HG03565 (cell line): Measurements from ENCODE around the gene CDK14.

Experiments
- ATAC-seq: cut with Tn5 transposase; IDR thresholded peaks from one replicate; pipeline ENCODE4 v1.9.1; 2021; ENCODE audit warnings: mild to moderate bottlenecking, moderate library complexity; ENCODE audit not compliant: unreplicated experiment

The CDK14 gene

DNA sequence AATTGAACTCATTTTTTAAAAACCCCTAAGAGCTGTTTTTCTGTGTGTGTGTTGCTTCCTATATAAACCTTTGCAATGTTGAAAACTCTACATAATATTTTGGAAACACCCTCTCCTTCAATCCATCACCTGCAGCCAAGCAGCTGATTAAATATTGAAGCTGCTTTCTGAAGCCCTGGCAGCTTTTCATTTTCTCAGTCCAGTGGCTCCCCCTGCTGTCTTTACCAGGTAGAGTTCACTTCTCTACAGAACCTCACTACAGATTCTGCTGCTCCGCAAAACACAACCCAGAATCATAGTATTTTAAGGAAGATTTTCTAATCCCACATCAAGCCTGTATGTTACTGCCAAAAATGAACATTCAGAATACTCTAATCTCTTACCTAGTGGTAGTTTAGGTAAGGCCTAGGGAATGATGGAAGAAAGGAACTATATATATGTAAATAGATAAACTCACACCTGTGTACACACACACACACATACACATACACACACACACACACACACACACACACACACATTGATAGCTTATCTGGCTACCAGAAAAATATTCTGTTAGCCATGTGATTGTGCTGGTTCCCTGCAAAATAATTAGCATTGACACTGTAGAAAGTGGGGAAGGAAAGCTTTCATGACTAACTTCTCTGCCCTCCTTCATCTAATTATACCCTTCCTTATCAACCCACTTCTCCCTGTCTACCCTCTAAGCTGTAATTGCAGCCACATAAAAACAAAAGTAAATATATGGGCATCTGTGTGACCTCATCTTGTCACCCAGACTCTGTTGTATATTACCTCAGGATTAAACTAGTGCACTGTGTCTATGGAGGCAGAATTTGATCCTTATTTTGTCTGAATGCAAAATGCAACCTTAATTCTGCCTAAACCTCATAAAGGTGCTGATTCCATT is 438.6 kb downstream of the CDK14 start:
- ATAC-seq: no peak

DNA sequence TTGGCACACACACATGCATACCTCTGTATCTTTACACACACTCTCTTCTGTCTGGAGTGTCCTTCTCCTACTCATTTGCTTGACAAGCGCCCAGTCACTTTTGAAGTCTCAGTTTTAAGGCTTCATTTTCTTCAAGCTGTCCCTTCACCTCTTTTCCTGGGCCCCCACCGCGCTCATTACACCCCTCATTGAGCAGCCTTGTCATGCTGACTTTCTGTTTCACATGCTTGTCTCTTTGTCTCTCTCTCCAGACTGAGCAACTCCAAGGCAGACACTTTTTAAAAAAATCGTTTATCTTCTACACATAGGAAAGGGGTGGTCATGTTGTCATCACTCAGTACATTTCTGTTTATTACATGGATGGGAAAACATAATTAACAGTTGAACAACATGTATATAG is 442.9 kb downstream of the CDK14 start:
- ATAC-seq: peak; percentile 85

DNA sequence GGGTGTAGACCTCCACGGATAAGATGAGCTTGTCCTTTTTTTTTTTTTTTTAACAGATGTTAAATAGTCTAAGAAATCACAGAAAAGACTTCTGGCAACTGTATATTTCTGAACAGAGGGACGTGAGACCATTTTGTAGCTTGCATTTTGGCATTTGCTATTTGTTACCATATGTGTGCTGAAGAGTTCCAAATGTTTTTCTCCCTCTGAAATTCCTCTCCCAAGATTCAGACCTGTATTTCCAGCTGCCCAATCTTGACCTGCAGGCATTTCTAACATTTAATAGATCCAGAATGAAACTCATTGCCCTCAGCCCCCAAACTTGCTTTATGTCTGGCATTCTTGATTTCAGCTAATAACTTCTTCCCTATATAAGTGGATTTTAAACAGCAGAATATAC is 445.0 kb downstream of the CDK14 start:
- no peak for ATAC-seq

DNA sequence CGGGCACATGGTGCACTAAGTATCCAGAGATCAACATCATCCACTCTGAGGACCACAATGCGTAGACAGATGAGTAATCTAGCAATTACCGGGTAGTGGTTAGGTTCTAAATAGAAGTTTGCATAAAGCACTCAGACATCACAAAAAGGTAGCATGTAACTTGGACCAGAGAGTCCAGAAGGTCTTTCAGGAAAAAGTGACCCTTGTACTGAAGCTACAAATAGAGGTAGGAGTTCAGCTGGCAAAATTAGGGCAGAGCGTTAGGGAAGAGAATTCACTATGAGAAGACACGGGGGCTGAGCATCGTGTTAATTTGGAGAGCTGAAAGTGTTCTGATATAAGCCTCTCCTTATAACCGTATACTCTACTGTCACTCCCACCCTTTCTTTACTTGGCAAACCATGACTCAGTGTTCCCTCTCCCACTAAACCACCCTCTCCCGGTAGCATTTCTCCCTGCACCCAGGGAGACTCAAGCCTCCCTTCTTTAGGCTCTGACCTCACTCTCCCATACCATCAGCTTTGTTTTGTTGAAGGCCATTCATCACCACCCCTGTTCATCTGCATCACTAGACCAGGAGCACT is 445.9 kb downstream of the CDK14 start:
- no peak for ATAC-seq

DNA sequence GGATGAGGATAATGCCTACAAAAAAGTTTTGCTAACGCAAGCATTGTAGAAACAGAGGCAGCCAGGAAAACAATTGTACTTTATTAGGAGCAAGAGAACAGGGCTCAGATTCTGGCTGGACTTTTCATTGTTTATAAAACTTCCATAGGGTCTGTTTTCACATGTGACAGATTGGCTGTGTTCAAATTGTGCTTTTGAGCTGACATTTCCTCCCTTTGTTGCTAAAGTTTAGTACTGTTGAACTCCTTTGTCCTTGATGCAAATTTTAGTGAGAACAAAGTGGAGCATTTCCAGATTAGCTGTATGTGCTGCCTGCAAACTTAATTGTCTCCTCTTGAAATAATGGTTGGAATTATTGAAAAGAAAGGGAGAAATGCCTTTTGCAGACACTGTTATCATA is 447.1 kb downstream of the CDK14 start:
- ATAC-seq: no peak

DNA sequence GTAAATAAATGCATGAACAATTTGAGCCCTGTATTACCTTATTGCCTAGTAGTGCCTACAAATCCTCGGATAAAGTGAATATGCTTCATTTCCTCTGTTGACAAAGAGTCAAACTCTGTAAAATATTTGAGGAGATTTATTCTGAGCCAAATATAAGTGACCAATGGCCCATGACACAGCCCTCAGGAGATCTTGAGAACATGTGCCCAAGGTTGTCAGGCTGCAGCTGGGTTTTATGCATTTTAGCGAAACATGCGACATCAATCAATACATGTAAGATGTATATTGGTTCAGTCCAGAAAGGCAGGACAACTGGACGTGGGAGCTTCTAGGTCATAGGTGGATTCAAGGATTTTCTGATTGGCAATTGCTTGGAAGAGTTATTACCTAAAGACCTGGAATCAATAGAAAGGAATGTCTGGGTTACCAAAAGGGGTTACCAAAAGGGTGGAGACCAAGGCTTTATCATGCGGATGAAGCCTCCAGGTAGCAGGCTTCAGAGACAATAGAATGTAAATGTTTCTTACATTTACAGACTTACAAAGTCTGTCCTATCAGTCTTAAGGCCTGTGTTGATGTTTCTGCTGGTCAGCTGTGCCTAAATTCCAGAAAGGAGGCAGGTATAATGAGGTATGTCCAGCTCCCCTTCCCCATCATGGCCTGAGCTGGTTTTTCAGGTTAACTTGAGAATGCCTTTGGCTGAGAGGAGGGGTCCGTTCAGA is 448.0 kb downstream of the CDK14 start:
- ATAC-seq: no peak

DNA sequence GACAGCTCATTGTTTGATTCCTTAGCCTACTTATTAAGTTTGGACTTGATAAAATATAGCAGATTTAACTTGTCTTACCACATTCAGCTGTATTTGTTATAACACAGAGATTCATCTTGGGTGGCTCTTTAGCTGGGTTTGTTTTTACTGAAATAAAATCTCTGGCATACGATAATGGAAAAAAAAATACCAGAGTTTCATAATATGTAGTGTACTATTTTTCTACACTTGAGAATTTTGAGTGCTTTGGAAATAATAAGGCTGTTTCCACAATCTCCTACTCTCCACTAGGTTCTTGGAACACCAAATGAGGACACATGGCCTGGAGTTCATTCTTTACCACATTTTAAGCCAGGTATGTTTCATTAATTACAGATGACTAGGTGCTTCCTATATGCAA is 449.5 kb downstream of the CDK14 start:
- ATAC-seq: no peak

DNA sequence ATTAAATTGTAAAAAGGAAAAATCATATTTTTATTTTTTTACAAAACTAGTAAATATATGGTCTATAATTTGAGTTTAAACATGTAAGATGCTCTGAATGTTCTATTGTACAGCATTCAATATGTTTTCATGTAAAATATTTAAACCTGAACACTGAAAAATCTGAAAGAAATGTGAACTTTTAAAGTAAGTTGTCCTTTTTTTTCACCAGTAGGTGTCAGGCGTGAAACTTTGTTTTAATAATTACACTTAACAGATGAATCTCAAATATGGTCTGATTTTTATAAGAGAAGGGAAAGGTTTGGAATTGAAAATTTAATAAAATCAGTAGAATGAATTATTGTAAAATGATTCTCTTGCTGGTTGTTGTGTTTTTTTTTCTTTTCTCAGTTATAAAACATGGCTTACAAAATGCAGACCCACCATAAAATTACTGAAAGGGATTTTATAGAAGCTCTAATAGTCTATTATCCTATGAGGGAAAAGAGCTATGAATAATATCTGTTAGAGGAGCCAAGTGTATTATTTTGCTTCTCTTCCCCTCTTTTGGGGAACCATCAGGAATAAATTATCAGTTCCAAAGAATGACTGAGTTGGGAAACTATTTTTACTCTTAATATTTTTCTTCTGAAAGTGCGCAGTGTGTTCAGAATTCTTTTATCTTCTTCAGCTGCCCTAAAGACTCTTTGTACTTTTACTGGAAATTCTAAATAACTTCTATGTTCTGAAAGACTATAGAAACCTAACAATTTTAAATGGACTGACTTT is 450.4 kb downstream of the CDK14 start:
- ATAC-seq: no peak

DNA sequence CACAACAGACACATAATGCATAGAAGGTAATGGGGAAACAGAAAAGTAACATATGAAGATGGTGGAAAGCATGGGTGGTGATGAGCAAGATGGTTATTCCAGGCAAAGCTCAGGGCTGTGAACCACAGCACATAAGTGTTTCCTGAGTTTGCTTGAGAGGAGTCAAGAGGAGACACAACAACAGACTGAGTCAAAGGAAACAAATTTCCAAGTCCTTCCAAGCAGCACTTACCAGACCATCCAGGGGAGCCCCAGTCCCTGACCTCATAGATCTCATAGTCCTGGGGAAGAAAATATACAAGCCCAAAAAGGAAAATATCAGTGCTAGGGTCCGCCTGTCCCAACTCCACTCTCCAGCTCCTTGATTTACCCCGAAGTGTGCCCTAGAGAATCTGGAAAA is 451.5 kb downstream of the CDK14 start:
- ATAC-seq: no peak

DNA sequence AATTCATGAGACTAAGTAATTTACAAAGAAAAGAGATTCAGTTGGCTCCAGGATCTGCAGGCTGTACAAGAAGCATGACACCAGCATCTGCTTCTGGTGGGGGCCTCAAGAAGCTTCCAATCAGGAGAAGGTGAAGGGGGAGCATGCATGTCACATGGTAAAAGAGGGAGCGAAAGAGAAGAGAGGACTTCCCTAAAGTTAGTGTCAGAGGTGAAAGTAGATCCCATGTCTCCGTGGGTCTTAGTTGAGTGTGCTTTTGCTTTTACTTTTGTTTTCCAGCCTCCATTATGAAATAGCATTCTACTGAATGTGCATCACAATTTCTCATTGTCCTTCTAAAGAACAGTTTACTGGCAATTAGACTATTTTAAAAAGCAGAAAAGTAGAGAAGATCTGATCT is 454.6 kb downstream of the CDK14 start:
- peak; percentile 82 for ATAC-seq

DNA sequence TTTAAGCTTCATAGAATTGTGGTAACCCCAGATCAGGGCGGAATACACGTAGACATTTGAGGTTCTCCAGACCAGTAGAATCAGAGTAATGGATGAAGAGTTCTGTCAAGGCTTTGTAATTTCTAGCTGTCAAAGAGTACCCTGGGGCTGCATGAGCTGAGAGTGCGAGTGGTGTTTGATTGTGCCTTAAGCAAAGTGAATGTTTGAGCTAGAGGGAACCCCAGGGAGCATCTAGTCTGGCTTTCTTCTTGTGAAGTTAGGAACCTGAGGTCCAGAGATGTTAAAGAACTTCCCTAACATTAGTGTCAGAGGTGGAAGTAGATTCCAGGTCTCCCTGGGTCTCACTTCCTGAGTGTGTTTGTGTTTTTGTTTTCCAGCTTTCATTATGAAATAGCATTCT is 455.8 kb downstream of the CDK14 start:
- ATAC-seq: no peak

DNA sequence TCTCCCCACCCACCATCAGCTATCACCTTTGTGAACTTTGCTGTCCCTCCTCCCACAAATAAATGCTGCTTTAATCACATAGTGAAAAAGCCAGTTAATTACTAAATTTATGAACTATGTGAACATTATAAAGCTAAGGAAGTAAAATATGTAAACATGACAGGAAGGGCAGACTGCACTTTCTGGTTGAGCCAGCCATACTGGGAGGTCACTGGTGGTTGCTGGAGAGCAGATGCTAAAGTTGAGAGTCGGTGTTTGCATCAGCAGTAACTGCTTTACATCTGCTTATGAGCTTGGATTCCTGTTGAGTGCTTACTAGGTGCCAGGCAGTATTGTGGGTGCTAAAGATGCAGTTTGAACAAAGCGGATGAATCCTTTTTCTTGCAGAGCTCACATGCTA is 458.3 kb downstream of the CDK14 start:
- ATAC-seq: no peak

DNA sequence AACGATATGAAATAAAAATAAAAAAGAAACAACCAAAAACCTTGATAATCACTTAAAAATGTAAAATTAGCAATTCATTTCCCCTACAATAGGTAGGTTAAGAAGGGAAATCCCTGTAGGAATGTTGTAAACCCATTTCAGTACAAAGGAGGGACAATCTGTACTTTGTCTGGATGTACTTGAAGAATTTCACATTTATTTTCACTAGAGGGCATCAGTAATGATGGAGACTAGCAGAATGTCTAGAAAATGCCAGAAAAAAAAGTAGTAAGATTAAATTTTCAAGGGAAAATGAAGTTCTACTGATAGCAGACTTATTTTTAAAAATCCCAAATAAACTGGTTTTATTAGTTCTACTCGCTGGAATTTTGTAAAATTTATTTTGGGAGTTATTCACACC is 459.1 kb downstream of the CDK14 start:
- no peak for ATAC-seq

DNA sequence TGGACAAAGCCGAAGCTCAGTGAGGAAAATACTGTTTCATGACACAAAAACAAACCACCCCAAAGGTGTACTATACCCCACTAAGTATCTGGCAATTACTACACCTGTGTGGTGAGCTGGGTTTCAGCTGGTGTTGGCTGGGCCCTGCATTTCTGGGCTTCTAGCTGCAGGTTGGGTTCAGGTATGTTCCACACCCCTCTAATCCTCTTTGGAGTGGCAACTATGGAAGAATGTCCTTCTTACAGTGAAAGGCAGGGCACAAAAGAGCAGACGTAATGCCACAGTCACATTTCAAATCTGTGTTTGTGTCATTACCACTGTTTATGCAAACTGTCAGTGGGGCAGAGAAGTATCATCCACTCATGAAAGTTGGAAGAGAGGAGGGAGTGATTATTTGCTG is 466.6 kb downstream of the CDK14 start:
- no peak for ATAC-seq

DNA sequence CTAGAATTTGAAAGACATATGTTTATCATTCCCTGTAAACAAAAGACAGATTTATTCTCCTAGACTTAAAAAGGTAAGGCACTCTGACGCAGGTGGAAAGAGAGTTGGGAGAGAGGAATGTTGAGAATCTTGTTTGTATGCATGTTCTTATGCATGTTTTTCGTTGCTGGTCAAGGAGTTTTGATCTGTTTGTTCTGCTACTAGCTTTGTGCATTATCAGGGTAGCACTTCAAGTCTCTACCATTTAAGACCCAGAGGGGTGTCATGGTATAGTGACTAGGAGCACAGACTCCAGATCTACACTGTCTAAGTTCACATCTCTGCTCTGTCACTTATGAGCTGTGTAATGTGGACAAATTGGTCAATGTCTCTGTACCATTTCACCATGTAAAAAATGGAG is 467.9 kb downstream of the CDK14 start:
- ATAC-seq: no peak

DNA sequence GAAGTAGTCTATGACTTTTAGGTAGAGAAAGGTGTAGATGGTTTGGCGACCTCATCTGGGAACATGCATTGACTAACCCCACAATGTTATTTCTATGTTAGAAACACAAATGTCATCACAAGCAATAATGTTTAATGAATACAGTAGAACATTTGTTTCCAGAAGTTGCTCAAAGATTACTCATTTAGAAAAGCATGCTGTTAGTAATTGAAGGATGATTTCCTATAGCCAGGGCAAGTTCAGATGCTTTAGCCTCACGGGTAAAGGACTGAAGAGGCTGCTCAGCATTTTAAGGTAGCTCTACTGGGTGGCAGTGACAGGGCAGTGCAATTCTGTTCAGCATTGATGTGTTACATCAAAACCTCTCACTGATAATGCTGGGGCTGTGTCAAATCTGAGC is 468.8 kb downstream of the CDK14 start:
- no peak for ATAC-seq

DNA sequence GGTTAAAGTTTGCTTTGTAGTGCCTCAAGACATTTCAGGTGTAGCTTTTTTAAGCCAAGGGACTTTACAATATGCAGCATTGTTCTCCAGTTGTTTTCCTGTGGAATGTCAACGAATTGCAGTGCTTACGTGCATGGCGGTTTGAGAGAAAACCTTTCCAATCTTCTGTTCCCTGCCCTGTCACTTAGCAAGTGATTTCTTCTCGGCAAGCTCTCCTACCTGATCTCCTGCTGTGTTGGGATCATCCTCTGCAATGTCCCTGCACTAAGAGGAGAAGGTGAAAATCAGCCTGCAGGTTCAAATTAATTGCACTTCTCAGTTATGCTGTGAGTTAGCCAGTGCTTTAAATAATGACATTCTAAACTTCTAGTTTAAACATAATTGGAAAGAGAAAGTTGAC is 470.5 kb downstream of the CDK14 start:
- ATAC-seq: no peak

DNA sequence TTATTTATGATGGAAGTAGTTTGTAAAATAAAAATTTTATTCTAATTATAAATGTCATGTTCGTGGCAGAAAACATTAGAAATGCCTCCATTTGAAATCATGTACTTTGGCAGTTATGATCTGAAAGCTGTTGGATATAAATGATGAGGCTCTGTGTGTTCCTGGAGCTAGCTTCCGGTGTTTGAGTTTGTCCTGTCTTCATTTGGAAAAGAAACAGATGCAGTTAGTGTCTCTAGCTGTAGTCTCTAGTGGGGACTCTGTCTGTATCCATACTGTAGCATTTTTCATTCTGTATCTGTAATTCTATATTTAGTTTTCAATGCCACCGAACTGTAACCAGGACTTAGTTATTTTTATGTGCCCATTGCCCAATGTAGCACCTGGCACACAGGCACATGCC is 471.1 kb downstream of the CDK14 start:
- no peak for ATAC-seq

DNA sequence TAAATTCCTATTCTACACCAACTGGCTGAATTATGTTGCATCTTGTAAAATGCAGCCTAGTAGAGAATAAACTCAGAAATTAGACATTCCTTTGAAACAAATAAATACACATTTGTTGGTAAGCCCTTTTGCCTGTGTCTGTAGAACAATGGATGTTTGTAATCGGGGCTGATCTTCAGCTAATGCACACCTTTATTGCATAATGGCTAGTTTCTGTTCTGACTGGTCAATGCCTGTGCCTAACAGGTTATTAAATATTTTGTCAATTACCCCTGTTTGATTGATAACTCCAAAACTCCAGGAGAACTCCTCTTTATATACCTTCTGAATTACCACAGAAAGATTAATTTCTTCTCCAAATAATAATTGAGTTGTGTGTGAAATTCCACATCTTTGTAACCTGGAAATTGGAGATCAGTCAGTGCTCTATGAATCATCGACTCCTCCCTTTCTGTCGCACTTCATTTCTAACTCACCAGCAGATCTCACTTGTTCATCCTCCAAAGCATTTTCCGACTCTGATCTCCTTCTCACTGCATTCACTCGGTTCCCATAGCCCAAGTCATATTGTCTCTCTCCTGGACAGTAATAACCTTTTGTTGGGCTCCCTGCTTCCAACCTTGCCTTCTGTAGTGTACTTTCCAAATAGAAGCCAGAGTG is 472.1 kb downstream of the CDK14 start:
- ATAC-seq: no peak

DNA sequence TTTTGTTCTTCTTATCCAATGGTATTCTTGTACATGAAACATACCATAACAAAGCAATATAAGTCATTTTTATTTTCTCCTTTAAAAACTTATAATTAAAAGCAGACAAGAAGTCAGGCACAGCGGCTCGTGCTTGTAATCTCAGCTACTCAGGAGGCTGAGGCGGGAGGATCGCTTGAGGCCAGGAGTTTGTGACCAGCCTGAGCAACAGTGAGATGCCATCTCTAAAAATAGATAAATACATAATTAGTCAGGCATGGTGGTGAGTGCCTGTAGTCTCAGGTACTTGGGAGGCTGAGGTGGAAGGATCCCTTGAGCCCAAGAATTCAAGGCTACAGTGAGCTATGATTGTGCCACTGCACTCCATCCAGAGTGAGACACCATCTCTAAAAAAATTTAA is 473.0 kb downstream of the CDK14 start:
- ATAC-seq: no peak

DNA sequence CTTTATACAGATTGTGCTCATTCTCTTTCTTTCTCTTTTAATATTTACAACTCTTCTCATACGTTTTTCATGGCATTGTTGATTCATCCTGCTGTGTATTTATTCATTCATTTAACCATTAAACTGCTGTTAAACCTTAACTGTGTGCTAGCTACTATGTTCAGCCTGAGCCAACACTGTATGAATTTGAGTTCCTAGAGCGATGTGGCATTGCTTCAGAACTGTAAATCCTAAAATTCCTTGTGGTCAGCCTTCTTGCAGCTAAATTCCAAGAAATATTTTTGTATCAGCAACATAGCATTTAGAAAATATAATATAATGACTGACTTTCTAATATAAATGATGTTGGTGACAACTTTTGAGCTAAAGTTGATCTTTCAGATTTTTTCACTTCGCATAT is 483.4 kb downstream of the CDK14 start:
- ATAC-seq: no peak
